Measurements from ENCODE around the gene SPAG16. TPM values are rescaled to one million over a fixed set of nuclear protein-coding genes. Genes with fewer than 3 reads are reported as not detected.
"Not testable (repeated sequence)": the region's sequence is repeated elsewhere in the genome, so short reads cannot be mapped to it uniquely, and the experiment has no call there.

Gene SPAG16
- total and polyA plus RNA-seq, 2 donors (not counting 1 experiment from before 2014, with no cell fraction given), result 24.1 to 36.8 TPM

- TF ChIP-seq EZH2 (IDR thresholded peaks at IDR 0.05; ENCODE audit: low read length, missing control alignments), result no peak
- TF ChIP-seq, protein P1, sequence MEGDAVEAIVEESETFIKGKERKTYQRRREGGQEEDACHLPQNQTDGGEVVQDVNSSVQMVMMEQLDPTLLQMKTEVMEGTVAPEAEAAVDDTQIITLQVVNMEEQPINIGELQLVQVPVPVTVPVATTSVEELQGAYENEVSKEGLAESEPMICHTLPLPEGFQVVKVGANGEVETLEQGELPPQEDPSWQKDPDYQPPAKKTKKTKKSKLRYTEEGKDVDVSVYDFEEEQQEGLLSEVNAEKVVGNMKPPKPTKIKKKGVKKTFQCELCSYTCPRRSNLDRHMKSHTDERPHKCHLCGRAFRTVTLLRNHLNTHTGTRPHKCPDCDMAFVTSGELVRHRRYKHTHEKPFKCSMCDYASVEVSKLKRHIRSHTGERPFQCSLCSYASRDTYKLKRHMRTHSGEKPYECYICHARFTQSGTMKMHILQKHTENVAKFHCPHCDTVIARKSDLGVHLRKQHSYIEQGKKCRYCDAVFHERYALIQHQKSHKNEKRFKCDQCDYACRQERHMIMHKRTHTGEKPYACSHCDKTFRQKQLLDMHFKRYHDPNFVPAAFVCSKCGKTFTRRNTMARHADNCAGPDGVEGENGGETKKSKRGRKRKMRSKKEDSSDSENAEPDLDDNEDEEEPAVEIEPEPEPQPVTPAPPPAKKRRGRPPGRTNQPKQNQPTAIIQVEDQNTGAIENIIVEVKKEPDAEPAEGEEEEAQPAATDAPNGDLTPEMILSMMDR (conservative IDR thresholded peaks at IDR 0.05 in 1 of 2, IDR thresholded peaks at IDR 0.05 in 1 of 2; ENCODE audit: low read depth in 1 of 2, low read length in 2 of 2), result no peak
Measured at GRCh38 chr2:213703406-213704098, 419.3 kb downstream of the SPAG16 start.

GRCh38 chr2:213710164-213710563, 425.9 kb downstream of the SPAG16 start:
- Histone ChIP-seq H3K9me3 (ENCODE audit: control insufficient read depth, insufficient read depth, low read depth, low read length) (no peaks in the 10 kb centered on the region), H3K4me2 (ENCODE audit: extremely low read depth, insufficient read depth, low read length) (no peak overlapping the region), H3K4me1 (ENCODE audit: control insufficient read depth, extremely low read depth, insufficient read depth, low read length) (no peaks in the 10 kb centered on the region), H2AFZ (ENCODE audit: low read length) (no peak overlapping the region), H3K79me2 (ENCODE audit: control insufficient read depth, insufficient read depth, low read length) (no peaks in the 10 kb centered on the region), H3K9ac (ENCODE audit: insufficient read depth, low read length) (no peak overlapping the region), H3K27ac (ENCODE audit: insufficient read depth, low read length) (no peak overlapping the region), H3K4me3 (replicated peaks in 1 of 4; ENCODE audit: control extremely low read depth in 1 of 4, insufficient read depth in 1 of 4, low read depth in 3 of 4, low read length in 4 of 4) (no peak overlapping the region), H3K27me3 (ENCODE audit: control insufficient read depth, insufficient read depth, low read length) (no peaks in the 10 kb centered on the region), H4K20me1 (ENCODE audit: control insufficient read depth, extremely low read depth, insufficient read depth, low read length) (no peaks in the 10 kb centered on the region), H3K36me3 (ENCODE audit: control insufficient read depth, insufficient read depth, low read length) (no peaks in the 10 kb centered on the region)
- no peak for TF ChIP-seq EZH2 (IDR thresholded peaks at IDR 0.05; ENCODE audit: low read length, missing control alignments)
- TF ChIP-seq, protein P1 (conservative IDR thresholded peaks at IDR 0.05 in 1 of 2, IDR thresholded peaks at IDR 0.05 in 1 of 2; ENCODE audit: low read depth in 1 of 2, low read length in 2 of 2), result no peak
- no peak for DNase-seq (ENCODE audit: low read depth in 2 of 2)

More at GRCh38 chr2:213703406-213704098, 419.3 kb downstream of the SPAG16 start:
- no peaks in the 10 kb centered on the region for H3K27me3 ChIP-seq (ENCODE audit: control insufficient read depth, insufficient read depth, low read length)
- no peak overlapping the region for H2AFZ ChIP-seq (ENCODE audit: low read length)
- no peaks in the 10 kb centered on the region for H3K4me1 ChIP-seq (ENCODE audit: control insufficient read depth, extremely low read depth, insufficient read depth, low read length)
- H3K9ac ChIP-seq (ENCODE audit: insufficient read depth, low read length), result no peak overlapping the region
- no peak overlapping the region for H3K4me2 ChIP-seq (ENCODE audit: extremely low read depth, insufficient read depth, low read length)
- H3K9me3 ChIP-seq (ENCODE audit: control insufficient read depth, insufficient read depth, low read depth, low read length), result no peaks in the 10 kb centered on the region
- no peak overlapping the region for H3K4me3 ChIP-seq (replicated peaks in 1 of 4; ENCODE audit: control extremely low read depth in 1 of 4, insufficient read depth in 1 of 4, low read depth in 3 of 4, low read length in 4 of 4)
- H4K20me1 ChIP-seq (ENCODE audit: control insufficient read depth, extremely low read depth, insufficient read depth, low read length), result no peaks in the 10 kb centered on the region
- no peaks in the 10 kb centered on the region for H3K79me2 ChIP-seq (ENCODE audit: control insufficient read depth, insufficient read depth, low read length)
- no peak for DNase-seq (ENCODE audit: low read depth in 2 of 2)
- H3K36me3 ChIP-seq (ENCODE audit: control insufficient read depth, insufficient read depth, low read length), result no peaks in the 10 kb centered on the region
- H3K27ac ChIP-seq (ENCODE audit: insufficient read depth, low read length), result no peak overlapping the region

DNA sequence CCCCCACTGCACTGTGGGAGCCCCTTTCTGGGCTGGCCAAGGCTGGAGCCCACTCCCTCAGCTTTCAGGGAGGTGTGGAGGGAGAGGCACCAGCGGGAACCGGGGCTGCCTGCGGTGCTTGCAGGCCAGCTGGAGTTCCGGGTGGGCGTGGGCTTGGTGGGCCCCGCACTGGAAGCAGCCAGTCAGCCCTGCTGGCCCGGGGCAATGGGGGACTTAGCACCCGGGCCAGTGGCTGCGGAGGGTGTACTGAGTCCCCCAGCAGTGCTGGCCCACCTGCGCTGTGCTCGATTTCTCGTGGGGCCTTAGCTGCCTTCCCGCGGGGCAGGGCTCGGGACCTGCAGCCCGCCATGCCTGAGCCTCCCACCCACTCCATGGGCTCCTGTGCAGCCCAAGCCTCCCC, 434.1 kb downstream of the SPAG16 start:
- H3K27ac ChIP-seq (ENCODE audit: insufficient read depth, low read length); H3K79me2 ChIP-seq (ENCODE audit: control insufficient read depth, insufficient read depth, low read length); H3K9ac ChIP-seq (ENCODE audit: insufficient read depth, low read length); DNase-seq (ENCODE audit: low read depth in 2 of 2); H3K4me3 ChIP-seq (replicated peaks in 1 of 4; ENCODE audit: control extremely low read depth in 1 of 4, insufficient read depth in 1 of 4, low read depth in 3 of 4, low read length in 4 of 4); H3K4me1 ChIP-seq (ENCODE audit: control insufficient read depth, extremely low read depth, insufficient read depth, low read length); H4K20me1 ChIP-seq (ENCODE audit: control insufficient read depth, extremely low read depth, insufficient read depth, low read length); H3K36me3 ChIP-seq (ENCODE audit: control insufficient read depth, insufficient read depth, low read length); H2AFZ ChIP-seq (ENCODE audit: low read length); H3K9me3 ChIP-seq (ENCODE audit: control insufficient read depth, insufficient read depth, low read depth, low read length); H3K27me3 ChIP-seq (ENCODE audit: control insufficient read depth, insufficient read depth, low read length); H3K4me2 ChIP-seq (ENCODE audit: extremely low read depth, insufficient read depth, low read length): not testable (repeated sequence)

Measured in fibroblast of lung (primary cell).